Stimulated activated CD4-positive, alpha-beta T cell treated with anti-CD3 and anti-CD28 coated beads, TNF-alpha, amount 100 ng/mL, for 1 hour (primary cell): ENCODE data around the gene OLR1.

ENCODE experiments used
- DNase-seq, 3 donors: peaks; one replicate each; pipeline ENCODE4 v3.0.0-alpha.2; 2020; ENCODE audit warnings: low read depth in 3 of 3, low spot score in 1 of 3

Gene OLR1

GRCh38 chr12:10110256-10110844 lies 61.6 kb downstream of the OLR1 start:
- DNase-seq, result no peak
